ENCODE measurements around the gene DCX.

DNA sequence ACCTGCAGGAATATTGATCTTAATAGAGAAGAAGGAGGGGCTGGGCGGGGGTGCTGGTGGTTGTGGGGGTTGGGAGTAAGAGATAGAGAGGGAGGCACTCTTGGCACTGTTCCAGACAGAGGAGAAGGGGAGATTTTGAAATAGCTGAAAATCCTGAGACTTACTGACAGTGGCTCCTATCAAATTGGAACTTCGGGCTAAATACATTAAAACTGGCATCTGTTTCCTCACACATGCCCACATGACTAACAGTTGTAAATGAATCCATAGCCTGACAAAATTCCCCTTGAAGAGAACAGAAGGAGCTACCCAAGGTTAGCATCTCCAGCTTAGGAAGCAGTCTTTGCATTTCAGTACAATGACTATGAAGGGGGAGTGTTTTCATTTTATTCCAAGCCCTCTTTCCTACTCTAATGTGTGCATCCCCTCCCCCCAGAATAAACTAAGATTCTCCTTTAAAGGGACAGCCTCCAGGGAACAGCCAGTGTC, 1.4 kb downstream of the DCX start:
- TF ChIP-seq, protein P1, sequence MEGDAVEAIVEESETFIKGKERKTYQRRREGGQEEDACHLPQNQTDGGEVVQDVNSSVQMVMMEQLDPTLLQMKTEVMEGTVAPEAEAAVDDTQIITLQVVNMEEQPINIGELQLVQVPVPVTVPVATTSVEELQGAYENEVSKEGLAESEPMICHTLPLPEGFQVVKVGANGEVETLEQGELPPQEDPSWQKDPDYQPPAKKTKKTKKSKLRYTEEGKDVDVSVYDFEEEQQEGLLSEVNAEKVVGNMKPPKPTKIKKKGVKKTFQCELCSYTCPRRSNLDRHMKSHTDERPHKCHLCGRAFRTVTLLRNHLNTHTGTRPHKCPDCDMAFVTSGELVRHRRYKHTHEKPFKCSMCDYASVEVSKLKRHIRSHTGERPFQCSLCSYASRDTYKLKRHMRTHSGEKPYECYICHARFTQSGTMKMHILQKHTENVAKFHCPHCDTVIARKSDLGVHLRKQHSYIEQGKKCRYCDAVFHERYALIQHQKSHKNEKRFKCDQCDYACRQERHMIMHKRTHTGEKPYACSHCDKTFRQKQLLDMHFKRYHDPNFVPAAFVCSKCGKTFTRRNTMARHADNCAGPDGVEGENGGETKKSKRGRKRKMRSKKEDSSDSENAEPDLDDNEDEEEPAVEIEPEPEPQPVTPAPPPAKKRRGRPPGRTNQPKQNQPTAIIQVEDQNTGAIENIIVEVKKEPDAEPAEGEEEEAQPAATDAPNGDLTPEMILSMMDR (conservative IDR thresholded peaks at IDR 0.05): no peak
- TF ChIP-seq EZH2 (IDR thresholded peaks at IDR 0.05; ENCODE audit: low read depth): no peak
